GM19193 (cell line): ENCODE data around the gene CCDC8.

Experiments used
- POLR2A ChIP-seq: IDR thresholded peaks from 4 replicates; pipeline ENCODE4 v1.6.1; 2011; ENCODE audit not compliant: insufficient read depth, insufficient read length; ENCODE audit errors: extremely low read depth

The CCDC8 gene

DNA sequence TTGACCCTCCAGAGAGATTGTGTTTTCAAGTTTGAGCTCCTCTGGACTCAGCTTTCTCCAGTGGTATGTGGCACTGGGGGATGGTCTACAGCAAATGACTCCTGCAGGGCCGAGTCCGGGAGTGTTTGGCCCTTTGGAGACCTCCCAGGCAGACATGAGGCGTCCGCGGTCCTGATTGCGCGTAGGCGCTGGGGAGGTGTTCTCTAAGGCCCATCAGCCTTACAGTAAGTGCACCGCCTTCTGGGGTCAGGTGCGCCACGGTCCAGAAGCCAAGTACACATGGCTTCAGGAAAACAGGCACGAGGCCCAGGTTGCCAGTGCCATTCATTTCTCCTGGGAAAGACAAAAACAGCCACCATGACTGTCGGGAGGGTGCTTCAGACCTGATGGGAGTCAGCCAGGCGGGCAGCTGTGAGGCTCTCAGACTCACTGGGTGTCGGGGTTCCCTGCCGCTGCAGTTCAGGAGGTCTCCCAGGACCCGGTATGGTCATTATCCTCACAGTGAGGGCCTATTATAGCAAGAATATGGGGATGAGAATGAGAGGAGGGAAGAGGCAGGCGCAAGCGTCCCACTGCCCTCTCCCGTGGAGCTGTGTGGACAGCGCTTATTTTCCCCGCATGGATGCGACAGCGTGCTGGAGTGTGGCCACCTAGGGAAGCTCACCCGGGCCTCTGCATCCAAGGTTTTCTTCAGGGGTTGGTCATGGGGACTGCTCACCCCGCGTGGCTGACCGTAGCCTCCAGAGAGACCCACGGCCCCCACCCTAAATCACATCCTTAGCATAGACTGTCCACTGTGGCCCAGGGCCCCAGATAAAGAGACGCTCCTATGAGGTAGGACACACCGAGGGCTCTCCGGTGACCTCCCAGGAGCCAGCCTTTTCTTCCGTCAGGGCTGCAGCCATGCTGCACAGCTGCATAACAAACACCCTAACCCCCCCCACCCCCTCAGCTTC is 21.8 kb downstream of the CCDC8 start:
- no peak for TF ChIP-seq POLR2A

DNA sequence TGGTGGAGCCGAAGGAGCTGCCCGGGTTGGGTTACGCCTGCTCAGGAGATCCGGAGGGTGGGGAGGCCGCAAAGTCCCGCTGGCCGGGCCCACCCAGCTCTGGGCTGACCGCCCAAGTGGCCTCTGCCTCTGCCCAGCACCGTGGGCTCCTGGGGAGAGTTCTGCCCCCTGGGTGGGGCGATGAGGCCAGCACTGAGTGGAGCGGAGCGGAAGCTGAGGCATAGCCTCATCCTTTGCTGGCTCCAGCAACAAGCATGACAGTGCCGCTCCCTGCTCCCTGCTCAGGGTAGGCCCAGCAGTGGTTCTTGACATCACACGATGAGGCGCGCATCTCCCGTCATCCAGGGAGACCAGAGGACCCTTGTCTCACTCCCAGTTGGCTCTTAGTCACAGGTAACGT is 22.5 kb downstream of the CCDC8 start:
- TF ChIP-seq POLR2A = no peak

DNA sequence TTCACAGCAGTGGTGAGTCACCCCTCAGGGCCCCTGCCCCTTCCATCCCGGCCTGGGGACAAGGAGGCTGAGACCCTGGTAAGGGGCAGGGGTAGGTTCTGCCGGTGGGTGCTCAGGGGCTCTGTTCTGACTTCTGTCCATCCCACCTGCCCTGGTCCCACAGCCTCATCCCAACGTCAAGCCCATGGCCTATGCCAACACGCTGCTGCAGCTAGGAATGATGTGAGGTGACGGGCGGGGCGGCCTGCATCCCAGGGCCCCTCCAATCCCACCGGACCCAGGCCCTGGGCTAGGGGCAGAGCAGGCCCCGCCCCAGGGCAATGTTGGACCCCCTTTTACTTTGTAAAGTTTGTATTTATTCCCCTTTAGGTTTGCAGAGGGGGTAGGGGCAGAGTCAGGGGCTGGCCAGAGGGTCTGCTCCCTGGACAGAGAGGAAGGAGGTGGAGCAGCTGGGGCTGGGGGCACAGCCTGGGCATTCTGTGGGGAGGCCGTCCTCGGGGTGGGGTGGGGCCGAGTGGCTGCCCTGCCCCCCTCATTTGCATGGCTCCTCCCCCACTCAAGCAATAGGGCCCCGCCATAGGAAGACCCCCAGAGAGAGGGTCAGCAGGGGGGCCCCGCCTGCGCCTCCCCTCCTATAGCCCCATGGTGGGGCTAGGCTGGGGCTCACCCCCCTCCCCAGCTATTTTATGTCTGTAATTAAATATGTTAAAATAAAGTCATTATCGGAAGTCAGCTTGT is 23.1 kb downstream of the CCDC8 start:
- TF ChIP-seq POLR2A = no peak

DNA sequence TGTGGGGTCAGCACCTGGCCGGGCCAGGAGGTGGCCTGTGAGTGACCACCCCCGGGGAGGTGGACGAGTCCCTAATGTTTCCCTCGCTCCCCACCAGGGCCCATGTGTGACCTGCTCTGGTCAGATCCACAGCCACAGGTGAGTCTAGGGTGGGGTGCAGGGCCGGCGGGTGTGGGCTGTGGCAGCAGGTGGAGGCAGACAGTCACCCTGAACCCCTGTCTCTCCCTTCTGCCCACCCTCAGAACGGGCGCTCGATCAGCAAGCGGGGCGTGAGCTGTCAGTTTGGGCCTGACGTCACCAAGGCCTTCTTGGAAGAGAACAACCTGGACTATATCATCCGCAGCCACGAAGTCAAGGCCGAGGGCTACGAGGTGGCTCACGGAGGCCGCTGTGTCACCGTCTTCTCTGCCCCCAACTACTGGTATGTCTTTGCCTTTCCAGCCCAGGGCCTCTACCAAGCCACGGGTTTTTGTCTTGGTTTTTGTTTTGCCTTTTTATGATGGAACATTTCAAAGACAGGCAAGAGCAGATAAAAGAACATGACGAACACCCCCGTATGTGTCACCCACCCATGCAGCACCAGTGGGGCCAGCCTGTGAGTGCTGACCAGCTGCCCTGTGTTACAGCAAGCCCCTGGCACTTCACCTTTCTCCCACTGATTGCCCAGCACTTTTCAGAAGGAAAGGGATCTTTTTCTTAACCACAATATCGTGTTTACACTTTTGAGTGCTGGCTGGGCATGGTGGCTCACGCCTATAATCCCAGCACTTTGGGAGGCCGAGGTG is 24.9 kb downstream of the CCDC8 start:
- no peak for TF ChIP-seq POLR2A

DNA sequence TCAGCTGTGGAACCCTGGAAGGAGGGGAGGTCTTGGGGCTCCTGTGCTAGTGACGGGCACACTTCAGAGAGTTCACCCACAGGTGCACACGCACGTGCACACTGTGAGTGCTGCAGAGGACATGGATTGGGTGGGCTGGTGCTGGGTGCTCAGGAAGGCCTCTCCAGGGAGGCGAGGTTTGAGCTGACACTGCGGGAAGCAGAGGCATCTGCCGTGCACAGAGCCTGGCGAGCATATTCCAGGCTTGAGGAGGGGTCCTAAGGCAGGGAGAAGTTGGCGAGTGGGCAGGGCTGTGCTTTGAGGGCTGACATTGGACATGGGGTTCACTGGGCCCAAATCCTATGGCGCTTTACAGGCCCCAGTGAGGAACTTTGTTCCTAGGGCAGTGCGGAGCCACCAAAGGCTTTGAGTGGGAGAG is 25.6 kb downstream of the CCDC8 start:
- no peak for TF ChIP-seq POLR2A

DNA sequence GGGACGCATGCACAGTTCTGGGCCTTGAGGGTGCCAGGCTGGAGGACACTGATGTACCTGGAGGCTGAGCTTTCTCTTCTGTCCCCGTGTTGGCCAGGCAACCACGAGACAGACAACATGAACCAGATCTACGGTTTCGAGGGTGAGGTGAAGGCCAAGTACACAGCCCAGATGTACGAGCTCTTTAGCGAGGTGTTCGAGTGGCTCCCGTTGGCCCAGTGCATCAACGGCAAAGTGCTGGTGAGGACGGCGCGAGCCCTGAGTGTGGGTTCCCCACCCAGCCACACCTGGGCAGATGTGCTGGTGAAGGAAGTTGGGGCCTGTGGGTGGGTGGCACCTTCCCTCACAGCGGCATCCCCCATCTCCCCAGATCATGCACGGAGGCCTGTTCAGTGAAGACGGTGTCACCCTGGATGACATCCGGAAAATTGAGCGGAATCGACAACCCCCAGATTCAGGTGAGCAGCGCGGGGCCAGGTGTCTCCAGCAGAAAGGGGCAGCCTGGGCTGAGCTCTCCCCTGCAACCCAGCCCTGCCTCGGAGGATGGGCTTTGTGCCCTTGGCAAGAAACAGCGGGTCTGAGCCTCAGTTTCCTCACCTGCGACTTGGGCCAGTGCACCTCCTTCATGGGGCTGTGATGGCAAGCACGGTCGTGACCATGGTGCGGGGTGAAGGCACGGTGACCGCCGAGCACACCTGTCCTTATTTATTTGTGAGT is 26.2 kb downstream of the CCDC8 start:
- TF ChIP-seq POLR2A = no peak

DNA sequence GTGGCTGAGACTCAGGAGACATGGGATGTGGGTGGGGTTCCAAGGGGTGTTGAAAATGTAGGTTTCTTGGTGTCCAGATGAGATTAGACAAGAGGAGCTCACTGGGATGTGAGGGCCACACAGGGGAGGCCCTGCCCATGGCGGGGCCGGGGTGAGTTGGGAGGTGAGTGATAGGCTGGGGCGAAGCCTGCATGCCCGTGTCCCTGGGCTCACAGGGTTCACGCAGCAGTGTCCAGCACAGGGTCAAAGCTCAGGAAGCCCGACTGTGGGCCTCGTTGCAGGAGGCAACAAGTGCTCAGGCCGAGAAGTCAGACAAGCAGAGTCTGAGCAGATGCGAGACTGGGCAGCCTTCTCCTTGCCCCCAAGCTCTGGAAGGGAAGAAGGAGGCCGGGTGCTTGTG is 27.2 kb downstream of the CCDC8 start:
- TF ChIP-seq POLR2A = no peak

DNA sequence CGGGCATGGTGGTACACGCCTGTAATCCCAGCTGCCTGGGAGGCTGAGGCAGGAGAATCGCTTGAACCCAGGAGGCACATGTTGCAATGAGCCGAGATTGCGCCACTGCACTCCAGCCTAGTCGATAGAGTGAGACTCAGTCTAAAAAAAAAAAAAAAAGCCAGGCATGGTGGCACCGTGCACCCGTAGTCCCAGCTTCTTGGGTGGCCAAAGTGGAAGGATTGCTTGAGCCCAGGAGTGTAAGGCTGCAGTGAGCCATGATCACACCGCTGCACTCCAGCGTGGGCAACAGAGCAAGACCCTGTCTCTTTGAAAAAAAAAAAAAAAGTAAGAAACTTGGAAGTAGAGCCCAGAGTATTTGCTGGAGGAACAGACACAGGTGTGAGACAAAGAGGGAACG is 27.7 kb downstream of the CCDC8 start:
- no peak for TF ChIP-seq POLR2A

DNA sequence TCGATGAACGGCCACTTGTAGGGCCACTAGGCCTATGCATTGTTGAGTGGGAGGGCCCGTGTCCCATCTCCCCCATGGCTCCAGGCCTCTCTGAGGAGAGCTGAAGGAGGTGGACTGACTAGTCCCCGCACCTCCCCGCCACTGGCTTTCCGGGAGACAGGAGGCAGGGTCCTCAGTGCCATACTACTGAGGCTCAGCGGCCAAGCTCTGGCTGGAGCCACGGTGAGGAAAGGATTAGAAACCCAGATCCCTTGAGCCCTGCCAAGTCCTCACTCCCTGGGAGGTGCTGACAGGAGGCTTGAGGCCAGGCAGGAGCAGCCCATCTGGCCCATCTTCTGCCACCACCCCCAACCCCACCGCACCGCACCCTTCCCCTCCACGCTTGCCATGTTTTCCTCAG is 29.0 kb downstream of the CCDC8 start:
- TF ChIP-seq POLR2A = no peak

DNA sequence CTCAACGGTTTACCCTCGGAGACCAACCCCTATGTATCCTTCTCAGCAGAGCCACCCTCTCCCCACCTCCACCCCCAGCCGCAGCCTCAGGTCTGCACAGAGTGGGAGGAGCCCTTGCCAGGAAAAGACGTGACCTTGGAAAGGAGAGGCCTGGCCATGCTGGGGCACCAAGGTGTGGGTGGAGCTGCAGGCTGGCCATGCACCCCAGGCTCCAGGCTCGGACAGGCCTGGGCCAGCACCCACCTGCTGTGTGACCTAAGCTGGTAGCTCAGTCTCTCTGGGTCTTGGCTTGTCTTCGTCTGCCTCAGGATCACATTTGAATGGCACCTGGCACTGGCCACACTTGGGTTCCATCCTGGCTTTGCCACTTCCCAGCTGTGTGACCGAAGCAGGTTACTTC is 29.5 kb downstream of the CCDC8 start:
- no peak for TF ChIP-seq POLR2A

DNA sequence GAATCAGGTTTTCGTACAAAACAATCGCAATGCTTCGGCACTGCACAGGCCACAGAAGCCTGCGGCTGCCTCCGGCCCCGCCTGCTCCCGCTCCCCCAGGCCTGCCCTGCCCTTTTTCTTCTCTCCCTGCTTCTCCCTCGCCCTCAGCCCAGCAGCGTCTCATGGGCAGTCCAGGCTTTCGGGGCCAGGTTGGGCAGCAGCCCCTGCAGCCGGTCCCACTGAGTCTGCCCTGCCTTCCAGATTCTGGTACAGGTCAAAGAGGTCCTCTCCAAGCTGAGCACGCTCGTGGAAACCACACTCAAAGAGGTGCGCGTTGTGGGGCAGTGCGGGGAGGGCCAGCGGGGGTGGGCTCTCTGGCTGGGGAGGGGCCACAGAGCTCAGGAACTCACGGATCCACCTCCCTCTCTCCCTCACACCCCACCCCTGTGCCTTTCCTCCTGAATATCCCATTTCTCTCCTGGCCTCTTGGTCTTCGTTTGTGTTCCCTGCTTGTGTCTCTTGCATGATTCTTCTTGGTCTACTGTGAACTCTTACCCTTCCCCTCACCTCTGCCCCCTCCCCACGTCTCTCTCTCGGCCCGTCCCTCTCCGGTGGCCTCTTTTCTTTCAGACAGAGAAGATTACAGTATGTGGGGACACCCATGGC is 30.1 kb downstream of the CCDC8 start:
- TF ChIP-seq POLR2A = no peak

DNA sequence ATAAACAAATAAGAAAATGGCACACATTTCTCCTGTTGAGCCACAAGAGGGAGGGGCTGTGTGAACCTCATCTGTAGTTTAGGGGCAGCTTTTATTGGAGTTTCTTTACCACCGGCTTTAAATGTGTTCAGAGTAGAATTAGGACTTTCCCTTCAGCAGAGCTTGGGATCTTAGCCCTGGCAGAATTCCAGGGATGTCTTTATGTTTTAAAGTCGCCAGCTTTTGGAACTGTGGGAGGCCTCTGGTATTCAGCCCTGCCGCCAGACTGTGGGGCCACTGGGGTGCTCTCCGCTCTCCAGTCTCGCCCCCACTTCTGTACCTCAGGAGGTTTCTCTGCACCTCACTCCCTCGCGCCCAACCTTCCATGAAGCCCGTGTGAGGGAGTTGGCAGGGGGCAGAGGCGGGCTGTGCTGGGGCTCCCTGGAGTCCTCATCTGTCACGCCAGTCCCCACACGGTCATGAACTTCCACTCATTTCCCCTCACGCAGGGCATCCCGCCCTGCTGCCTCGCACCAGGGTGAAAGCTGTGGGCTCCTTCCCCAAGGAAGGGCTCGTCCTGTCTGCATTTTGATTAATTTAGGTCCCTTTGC is 31.5 kb downstream of the CCDC8 start:
- no peak for TF ChIP-seq POLR2A

DNA sequence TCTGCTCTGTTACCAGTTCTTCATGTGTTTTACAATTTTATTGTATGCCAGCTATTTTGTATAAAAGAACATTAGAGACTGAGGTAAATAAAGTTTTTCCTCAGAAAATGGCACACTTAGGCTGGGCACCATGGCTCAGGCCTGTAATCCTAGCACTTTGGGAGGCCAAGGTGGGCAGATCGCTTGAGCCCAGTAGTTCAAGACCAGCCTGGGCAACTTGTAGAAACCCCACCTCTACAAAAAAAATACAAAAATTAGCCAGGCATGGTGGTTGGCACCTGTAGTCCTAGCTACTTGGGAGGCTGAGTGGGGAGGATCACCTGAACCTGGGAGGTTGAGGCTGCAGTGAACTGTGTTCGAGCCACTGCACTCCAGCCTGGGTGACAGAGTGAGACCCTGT is 32.0 kb downstream of the CCDC8 start:
- TF ChIP-seq POLR2A = no peak

DNA sequence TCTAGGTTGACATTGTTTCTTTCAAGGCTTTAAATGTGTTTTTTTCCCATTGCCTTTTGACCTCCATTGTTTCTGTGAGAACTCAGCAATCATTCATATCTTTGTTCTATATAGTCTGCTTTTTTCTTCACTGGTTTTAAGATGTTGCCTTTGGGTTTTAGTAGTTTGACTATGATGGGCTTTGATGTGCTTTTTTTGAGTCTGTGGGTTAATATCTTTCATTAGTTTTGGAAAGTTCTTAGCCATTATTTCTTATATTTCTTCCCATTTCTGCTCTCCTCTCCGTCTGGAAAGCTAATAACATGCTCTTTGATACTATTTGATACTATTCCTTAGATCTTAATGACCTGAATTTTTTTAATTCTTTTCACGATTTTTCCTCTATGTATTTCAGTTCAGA is 32.7 kb downstream of the CCDC8 start:
- no peak for TF ChIP-seq POLR2A
